HG03432 (cell line): Measurements from ENCODE around the gene RAB29.
"Not testable (repeated sequence)": the region's sequence is repeated elsewhere in the genome, so short reads cannot be mapped to it uniquely, and the experiment has no call there.

Experiments
- ATAC-seq: cut with Tn5 transposase; IDR thresholded peaks from one replicate; pipeline ENCODE4 v1.9.1; 2021; ENCODE audit warnings: mild to moderate bottlenecking, moderate library complexity; ENCODE audit not compliant: unreplicated experiment

The RAB29 gene

DNA sequence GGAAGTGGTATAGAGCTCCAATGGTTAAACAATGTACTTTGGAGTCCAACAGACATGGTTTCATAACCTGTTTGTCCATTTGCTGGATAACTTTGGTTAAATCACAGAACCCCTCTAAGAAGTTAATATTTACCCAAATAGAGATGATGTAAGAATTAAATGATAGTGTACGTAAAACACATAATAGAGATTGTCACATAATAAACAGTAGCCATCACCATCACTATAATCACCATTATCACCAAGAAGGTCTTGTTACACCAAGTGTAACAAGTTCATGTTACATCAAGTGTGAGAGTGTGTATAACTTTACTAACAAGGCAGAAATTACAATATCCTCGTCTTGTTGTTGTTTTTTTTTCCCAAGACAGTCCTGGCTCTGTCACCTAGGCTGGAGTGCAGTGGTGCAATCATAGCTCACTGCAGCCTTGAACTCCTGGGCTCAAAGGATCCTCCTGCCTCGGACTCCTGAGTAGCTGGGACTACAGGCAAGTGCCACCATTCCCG, 48.6 kb downstream of the RAB29 start:
- ATAC-seq, result no peak

DNA sequence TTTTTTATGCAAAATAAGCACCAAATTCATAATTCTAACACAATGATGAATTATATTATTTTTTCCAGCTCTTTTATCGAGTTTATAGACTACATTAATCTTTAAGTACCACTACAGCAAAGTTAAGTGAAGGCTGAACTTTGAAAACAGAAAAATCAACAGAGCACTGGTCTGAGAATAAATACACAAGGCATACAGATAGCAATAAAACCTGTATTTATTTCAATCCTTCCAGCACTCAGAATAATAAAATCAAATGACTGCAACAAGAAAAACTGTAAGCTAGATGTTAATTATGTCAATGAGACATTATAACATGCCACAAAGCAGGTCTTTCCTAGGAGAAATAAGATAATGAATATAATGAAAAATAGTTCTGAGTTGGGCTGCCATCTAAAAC, 49.8 kb downstream of the RAB29 start:
- ATAC-seq, result no peak

DNA sequence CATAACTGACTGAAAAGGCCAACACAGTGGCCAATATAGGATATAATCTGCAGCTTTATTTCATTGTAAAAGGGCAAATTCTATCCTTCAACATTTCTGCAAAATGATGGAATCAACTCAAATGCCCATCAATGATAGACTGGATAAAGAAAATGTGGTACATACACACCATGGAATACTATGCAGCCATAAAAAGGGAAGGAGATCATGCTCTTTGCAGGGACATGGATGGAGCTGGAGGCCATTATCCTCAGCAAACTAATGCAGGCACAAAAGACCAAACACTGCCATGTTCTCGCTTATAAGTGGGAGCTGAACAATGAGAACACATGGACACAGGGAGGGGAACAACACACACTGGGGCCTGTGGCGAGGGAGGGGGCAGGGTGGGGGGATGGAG, 54.5 kb downstream of the RAB29 start:
- ATAC-seq, result not testable (repeated sequence)

DNA sequence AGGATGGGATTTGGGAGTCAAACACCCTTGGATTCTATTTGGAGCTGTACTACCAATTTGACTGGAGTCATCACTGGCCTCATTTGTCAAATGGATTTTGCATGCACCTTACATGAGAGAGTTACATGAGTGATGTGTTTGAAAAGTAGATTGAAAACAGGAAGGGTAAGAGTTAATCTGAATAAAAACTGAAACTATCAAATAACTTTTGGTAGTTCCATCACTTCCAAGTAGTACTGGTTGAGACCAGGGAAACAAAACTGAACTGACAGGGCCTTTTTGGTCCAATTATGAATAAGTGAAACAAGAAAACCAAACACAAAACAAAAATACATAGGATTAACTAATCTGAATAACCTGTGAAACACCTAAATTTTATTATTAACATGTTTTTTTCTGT, 55.5 kb downstream of the RAB29 start:
- ATAC-seq, result no peak

DNA sequence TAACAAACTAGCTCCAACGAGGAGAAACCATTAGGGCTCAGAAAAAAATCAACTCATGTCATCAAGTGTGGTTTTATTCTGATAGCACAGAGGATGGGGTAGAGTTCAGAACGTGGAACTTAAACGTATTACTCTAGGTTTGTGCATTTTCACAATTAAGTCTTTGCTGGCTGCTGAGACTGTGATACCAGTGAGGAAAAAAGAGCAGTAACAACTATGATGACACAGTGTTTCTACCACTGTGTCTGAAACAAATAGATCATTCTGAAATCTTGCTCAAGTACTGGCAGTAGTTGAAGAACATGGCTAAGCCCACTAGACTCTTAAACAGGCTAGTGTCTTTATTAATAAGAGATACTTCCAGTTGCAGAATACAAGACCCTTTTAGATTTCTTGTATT, 56.3 kb downstream of the RAB29 start:
- no peak for ATAC-seq
